GM23338 (cell line): ENCODE data around the gene PRPF6. TPM values are rescaled to one million over a fixed set of nuclear protein-coding genes. Genes with fewer than 3 reads are reported as not detected.

Experiments used
- ATAC-seq: fragments of 200-7000 bp; cut with Tn5 transposase; 3 replicates; pipeline ENCODE4 v1.9.1; 2020
- DNase-seq: peaks from one replicate; pipeline ENCODE4 v3.0.0-alpha.2; 2015; ENCODE audit warnings: low spot score
- H2AFZ ChIP-seq: fragments of 200-600 bp; sonication (generic); 2 replicates; pipeline ENCODE4 v1.8.0; 2016; ENCODE audit warnings: antibody characterized with exemption, mild to moderate bottlenecking, moderate library complexity
- H3F3A ChIP-seq: fragments of 200-600 bp; sonication (generic); replicated peaks from 2 replicates; pipeline ENCODE4 v1.8.0; 2017; ENCODE audit warnings: antibody characterized with exemption, mixed run types, low read depth
- H3K27ac ChIP-seq: fragments of 200-600 bp; sonication (generic); 2 replicates; pipeline ENCODE4 v1.6.1; 2016; ENCODE audit warnings: low read depth
- H3K27me3 ChIP-seq: fragments of 200-600 bp; sonication (generic); 2 replicates; pipeline ENCODE4 v1.8.0; 2016; ENCODE audit warnings: mild to moderate bottlenecking, mixed run types, moderate library complexity; ENCODE audit not compliant: insufficient read depth
- H3K36me3 ChIP-seq: fragments of 200-600 bp; sonication (generic); 2 replicates; pipeline ENCODE4 v1.8.0; 2016; ENCODE audit warnings: mild to moderate bottlenecking; ENCODE audit not compliant: insufficient read depth
- H3K4me1 ChIP-seq: fragments of 200-600 bp; sonication (generic); 2 replicates; pipeline ENCODE4 v1.8.0; 2016; ENCODE audit warnings: mild to moderate bottlenecking, moderate library complexity; ENCODE audit not compliant: insufficient read depth
- H3K4me2 ChIP-seq: fragments of 200-600 bp; sonication (generic); 2 replicates; pipeline ENCODE4 v1.7.1; 2017; ENCODE audit warnings: mixed run types
- H3K4me3 ChIP-seq: fragments of 200-600 bp; sonication (generic); 2 replicates; pipeline ENCODE4 v1.6.1; 2016; ENCODE audit warnings: mixed run types
- H3K79me2 ChIP-seq: fragments of 200-600 bp; sonication (generic); replicated peaks from 2 replicates; pipeline ENCODE4 v1.8.0; 2017; ENCODE audit warnings: mild to moderate bottlenecking; ENCODE audit not compliant: insufficient read depth
- H3K9me2 ChIP-seq: fragments of 200-600 bp; sonication (generic); 2 replicates; pipeline ENCODE4 v1.8.0; 2017; ENCODE audit not compliant: insufficient read depth
- H4K20me1 ChIP-seq: fragments of 200-600 bp; sonication (generic); replicated peaks from 2 replicates; pipeline ENCODE4 v1.8.0; 2017; ENCODE audit warnings: mild to moderate bottlenecking; ENCODE audit not compliant: insufficient read depth
- H3K27ac Mint-ChIP-seq: 2 replicates; pipeline ENCODE4 v1.8.0; 2020; ENCODE audit warnings: inconsistent platforms, mild to moderate bottlenecking, moderate library complexity, mixed read lengths
- H3K27me3 Mint-ChIP-seq: 3 replicates; pipeline ENCODE4 v1.8.0; 2022; ENCODE audit warnings: low read depth, mild to moderate bottlenecking, moderate library complexity, mixed read lengths, inconsistent platforms; ENCODE audit not compliant: insufficient read depth, poor library complexity
- H3K36me3 Mint-ChIP-seq: 3 replicates; pipeline ENCODE4 v1.8.0; 2021; ENCODE audit warnings: low read depth, mild to moderate bottlenecking, inconsistent platforms, moderate library complexity, mixed read lengths
- H3K4me1 Mint-ChIP-seq: 3 replicates; pipeline ENCODE4 v1.8.0; 2020; ENCODE audit warnings: mild to moderate bottlenecking, inconsistent platforms, mixed read lengths
- H3K4me3 Mint-ChIP-seq: 3 replicates; pipeline ENCODE4 v1.8.0; 2021; ENCODE audit warnings: moderate library complexity, mild to moderate bottlenecking, inconsistent platforms, mixed read lengths
- H3K9me3 Mint-ChIP-seq: 3 replicates; pipeline ENCODE4 v1.8.0; 2020; ENCODE audit warnings: moderate library complexity, mild to moderate bottlenecking, inconsistent platforms, mixed read lengths
- CREB1 ChIP-seq: fragments of 250-450 bp; sonication (Bioruptor Pico); IDR thresholded peaks from 2 replicates; pipeline ENCODE4 v1.5.0; 2020; ENCODE audit warnings: low read depth, mild to moderate bottlenecking, moderate library complexity
- CTCF ChIP-seq, 2 experiments: fragments of 200-600 bp in 1 of 2; sonication (generic) in 1 of 2; conservative IDR thresholded peaks; 2 replicates each; pipeline versions ENCODE4 v1.5.1 to v1.6.1; 2016 to 2017; ENCODE audit warnings: antibody characterized with exemption in 2 of 2, low read depth in 2 of 2, mild to moderate bottlenecking in 2 of 2, moderate library complexity in 1 of 2
- ETS1 ChIP-seq: IDR thresholded peaks from 2 replicates; pipeline ENCODE4 v1.6.1; 2016; ENCODE audit warnings: antibody characterized with exemption
- EZH2 ChIP-seq: fragments of 200-600 bp; sonication (generic); IDR thresholded peaks from one replicate; pipeline ENCODE4 v1.8.0; 2017; ENCODE audit warnings: antibody characterized with exemption, mild to moderate bottlenecking, low read depth; ENCODE audit not compliant: unreplicated experiment
- JUNB ChIP-seq: IDR thresholded peaks from one replicate; pipeline ENCODE4 v1.6.1; 2016; ENCODE audit warnings: antibody characterized with exemption; ENCODE audit not compliant: unreplicated experiment
- NANOG ChIP-seq: IDR thresholded peaks from 2 replicates; pipeline ENCODE4 v1.6.1; 2016; ENCODE audit warnings: antibody characterized with exemption, borderline replicate concordance
- POLR2AphosphoS5 ChIP-seq: IDR thresholded peaks from 2 replicates; pipeline ENCODE4 v1.6.1; 2016; ENCODE audit warnings: antibody characterized with exemption, low read depth
- STAT1 ChIP-seq: IDR thresholded peaks from one replicate; pipeline ENCODE4 v1.6.1; 2016; ENCODE audit warnings: antibody characterized with exemption; ENCODE audit not compliant: unreplicated experiment
- ZNF114 ChIP-seq: fragments of 250-450 bp; sonication (Bioruptor Pico); IDR thresholded peaks from 2 replicates; pipeline ENCODE4 v1.5.0; 2020; ENCODE audit warnings: mild to moderate bottlenecking, moderate library complexity
- polyA plus RNA-seq: library from polyadenylated mRNA; unstranded; fragments of >200 nt; fragmentation: Nextera tagmentation; extraction: Ambion mirVana; gene quantifications from 2 replicates; pipeline ENCODE4 v1.2.1, GENCODE V29; 2016
- total RNA-seq: library from RNA; depleted of rRNA; stranded (reverse); fragments of >200 nt; shearing (Covaris generic); gene quantifications from 2 replicates; pipeline ENCODE4 v1.2.3, GENCODE V29; 2014
- TF ChIP-seq, protein P1 (sequence below): fragments of 250-450 bp; sonication (Bioruptor Pico); IDR thresholded peaks from 2 replicates; pipeline ENCODE4 v1.5.0; 2020; ENCODE audit warnings: mild to moderate bottlenecking, moderate library complexity
- TF ChIP-seq, protein P2 (sequence below): IDR thresholded peaks from one replicate; pipeline ENCODE4 v1.6.1; 2018; ENCODE audit warnings: antibody characterized with exemption; ENCODE audit not compliant: unreplicated experiment

PRPF6 gene
- total and polyA plus RNA-seq, 2 experiments from 2014 or later, result 53.8 to 79.9 TPM

GRCh38 chr20:64033981-64034493 lies 53.1 kb downstream of the PRPF6 start:
- peaks cover 19% of the 10 kb centered on the region for H3K27me3 Mint-ChIP-seq
- peaks cover 18% of the 10 kb centered on the region for H3K27me3 ChIP-seq
- ATAC-seq, result no peak
- H3K4me3 Mint-ChIP-seq, result no peak overlapping the region; the same call in 2 of the 3 replicates
- DNase-seq, result no peak
- TF ChIP-seq JUNB (no peak), POLR2AphosphoS5 (no peak), EZH2 (no peak), CTCF (conservative IDR thresholded peaks at IDR 0.05; ENCODE audit: low read depth in 2 of 2) (no peak), CREB1 (CRISPR knock-in tag) (no peak), ETS1 (no peak), ZNF114 (CRISPR knock-in tag) (no peak), NANOG (no peak), STAT1 (no peak)
- TF ChIP-seq, protein P1, sequence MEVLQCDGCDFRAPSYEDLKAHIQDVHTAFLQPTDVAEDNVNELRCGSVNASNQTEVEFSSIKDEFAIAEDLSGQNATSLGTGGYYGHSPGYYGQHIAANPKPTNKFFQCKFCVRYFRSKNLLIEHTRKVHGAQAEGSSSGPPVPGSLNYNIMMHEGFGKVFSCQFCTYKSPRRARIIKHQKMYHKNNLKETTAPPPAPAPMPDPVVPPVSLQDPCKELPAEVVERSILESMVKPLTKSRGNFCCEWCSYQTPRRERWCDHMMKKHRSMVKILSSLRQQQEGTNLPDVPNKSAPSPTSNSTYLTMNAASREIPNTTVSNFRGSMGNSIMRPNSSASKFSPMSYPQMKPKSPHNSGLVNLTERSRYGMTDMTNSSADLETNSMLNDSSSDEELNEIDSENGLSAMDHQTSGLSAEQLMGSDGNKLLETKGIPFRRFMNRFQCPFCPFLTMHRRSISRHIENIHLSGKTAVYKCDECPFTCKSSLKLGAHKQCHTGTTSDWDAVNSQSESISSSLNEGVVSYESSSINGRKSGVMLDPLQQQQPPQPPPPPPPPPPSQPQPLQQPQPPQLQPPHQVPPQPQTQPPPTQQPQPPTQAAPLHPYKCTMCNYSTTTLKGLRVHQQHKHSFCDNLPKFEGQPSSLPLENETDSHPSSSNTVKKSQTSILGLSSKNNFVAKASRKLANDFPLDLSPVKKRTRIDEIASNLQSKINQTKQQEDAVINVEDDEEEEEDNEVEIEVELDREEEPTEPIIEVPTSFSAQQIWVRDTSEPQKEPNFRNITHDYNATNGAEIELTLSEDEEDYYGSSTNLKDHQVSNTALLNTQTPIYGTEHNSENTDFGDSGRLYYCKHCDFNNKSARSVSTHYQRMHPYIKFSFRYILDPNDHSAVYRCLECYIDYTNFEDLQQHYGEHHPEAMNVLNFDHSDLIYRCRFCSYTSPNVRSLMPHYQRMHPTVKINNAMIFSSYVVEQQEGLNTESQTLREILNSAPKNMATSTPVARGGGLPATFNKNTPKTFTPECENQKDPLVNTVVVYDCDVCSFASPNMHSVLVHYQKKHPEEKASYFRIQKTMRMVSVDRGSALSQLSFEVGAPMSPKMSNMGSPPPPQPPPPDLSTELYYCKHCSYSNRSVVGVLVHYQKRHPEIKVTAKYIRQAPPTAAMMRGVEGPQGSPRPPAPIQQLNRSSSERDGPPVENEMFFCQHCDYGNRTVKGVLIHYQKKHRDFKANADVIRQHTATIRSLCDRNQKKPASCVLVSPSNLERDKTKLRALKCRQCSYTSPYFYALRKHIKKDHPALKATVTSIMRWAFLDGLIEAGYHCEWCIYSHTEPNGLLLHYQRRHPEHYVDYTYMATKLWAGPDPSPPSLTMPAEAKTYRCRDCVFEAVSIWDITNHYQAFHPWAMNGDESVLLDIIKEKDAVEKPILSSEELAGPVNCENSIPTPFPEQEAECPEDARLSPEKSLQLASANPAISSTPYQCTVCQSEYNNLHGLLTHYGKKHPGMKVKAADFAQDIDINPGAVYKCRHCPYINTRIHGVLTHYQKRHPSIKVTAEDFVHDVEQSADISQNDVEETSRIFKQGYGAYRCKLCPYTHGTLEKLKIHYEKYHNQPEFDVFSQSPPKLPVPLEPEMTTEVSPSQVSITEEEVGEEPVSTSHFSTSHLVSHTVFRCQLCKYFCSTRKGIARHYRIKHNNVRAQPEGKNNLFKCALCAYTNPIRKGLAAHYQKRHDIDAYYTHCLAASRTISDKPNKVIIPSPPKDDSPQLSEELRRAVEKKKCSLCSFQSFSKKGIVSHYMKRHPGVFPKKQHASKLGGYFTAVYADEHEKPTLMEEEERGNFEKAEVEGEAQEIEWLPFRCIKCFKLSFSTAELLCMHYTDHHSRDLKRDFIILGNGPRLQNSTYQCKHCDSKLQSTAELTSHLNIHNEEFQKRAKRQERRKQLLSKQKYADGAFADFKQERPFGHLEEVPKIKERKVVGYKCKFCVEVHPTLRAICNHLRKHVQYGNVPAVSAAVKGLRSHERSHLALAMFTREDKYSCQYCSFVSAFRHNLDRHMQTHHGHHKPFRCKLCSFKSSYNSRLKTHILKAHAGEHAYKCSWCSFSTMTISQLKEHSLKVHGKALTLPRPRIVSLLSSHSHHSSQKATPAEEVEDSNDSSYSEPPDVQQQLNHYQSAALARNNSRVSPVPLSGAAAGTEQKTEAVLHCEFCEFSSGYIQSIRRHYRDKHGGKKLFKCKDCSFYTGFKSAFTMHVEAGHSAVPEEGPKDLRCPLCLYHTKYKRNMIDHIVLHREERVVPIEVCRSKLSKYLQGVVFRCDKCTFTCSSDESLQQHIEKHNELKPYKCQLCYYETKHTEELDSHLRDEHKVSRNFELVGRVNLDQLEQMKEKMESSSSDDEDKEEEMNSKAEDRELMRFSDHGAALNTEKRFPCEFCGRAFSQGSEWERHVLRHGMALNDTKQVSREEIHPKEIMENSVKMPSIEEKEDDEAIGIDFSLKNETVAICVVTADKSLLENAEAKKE, result no peak
- TF ChIP-seq, protein P2, sequence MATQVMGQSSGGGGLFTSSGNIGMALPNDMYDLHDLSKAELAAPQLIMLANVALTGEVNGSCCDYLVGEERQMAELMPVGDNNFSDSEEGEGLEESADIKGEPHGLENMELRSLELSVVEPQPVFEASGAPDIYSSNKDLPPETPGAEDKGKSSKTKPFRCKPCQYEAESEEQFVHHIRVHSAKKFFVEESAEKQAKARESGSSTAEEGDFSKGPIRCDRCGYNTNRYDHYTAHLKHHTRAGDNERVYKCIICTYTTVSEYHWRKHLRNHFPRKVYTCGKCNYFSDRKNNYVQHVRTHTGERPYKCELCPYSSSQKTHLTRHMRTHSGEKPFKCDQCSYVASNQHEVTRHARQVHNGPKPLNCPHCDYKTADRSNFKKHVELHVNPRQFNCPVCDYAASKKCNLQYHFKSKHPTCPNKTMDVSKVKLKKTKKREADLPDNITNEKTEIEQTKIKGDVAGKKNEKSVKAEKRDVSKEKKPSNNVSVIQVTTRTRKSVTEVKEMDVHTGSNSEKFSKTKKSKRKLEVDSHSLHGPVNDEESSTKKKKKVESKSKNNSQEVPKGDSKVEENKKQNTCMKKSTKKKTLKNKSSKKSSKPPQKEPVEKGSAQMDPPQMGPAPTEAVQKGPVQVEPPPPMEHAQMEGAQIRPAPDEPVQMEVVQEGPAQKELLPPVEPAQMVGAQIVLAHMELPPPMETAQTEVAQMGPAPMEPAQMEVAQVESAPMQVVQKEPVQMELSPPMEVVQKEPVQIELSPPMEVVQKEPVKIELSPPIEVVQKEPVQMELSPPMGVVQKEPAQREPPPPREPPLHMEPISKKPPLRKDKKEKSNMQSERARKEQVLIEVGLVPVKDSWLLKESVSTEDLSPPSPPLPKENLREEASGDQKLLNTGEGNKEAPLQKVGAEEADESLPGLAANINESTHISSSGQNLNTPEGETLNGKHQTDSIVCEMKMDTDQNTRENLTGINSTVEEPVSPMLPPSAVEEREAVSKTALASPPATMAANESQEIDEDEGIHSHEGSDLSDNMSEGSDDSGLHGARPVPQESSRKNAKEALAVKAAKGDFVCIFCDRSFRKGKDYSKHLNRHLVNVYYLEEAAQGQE, result no peak
- no peaks in the 10 kb centered on the region; the same call in 1 of the 2 replicates for H3K36me3 ChIP-seq
- no peaks in the 10 kb centered on the region for H4K20me1 ChIP-seq
- no peak overlapping the region for H3K4me3 ChIP-seq
- peaks cover 24% of the 10 kb centered on the region for H3K4me1 Mint-ChIP-seq
- H3K9me3 Mint-ChIP-seq, result no peaks in the 10 kb centered on the region
- no peak overlapping the region for H2AFZ ChIP-seq
- no peak overlapping the region for H3K27ac ChIP-seq
- no peaks in the 10 kb centered on the region for H3K9me2 ChIP-seq
- H3F3A ChIP-seq, result peaks cover 10% of the 10 kb centered on the region; the same call in 1 of the 2 replicates
- no peak overlapping the region for H3K4me2 ChIP-seq
- peaks cover 21% of the 10 kb centered on the region for H3K4me1 ChIP-seq
- H3K27ac Mint-ChIP-seq, result no peak overlapping the region
- peaks cover 25% of the 10 kb centered on the region for H3K36me3 Mint-ChIP-seq
- no peaks in the 10 kb centered on the region for H3K79me2 ChIP-seq
